HEK293 (cell line): ENCODE results near the gene NEK9.

ENCODE experiments used
- KLF1 ChIP-seq: fragments of 450-650 bp; formaldehyde crosslinking; IDR thresholded peaks from 2 replicates; pipeline ENCODE4 v1.5.1; 2016; ENCODE audit warnings: missing biosample characterization, missing genetic modification characterization
- OSR2 ChIP-seq: fragments of 450-650 bp; formaldehyde crosslinking; IDR thresholded peaks from 2 replicates; pipeline ENCODE4 v1.5.1; 2016; ENCODE audit warnings: missing biosample characterization, missing genetic modification characterization
- PRDM1 ChIP-seq: fragments of 450-650 bp; formaldehyde crosslinking; IDR thresholded peaks from 2 replicates; pipeline ENCODE4; 2016; ENCODE audit warnings: missing biosample characterization, missing genetic modification characterization
- SALL2 ChIP-seq: fragments of 450-650 bp; formaldehyde crosslinking; IDR thresholded peaks from 2 replicates; pipeline ENCODE4 v1.5.0; 2017; ENCODE audit warnings: missing biosample characterization, mild to moderate bottlenecking, missing genetic modification characterization, borderline replicate concordance
- SP7 ChIP-seq: fragments of 450-650 bp; formaldehyde crosslinking; IDR thresholded peaks from 2 replicates; pipeline ENCODE4 v1.5.1; 2016; ENCODE audit warnings: missing biosample characterization, missing genetic modification characterization
- WT1 ChIP-seq: fragments of 450-650 bp; formaldehyde crosslinking; IDR thresholded peaks from 2 replicates; pipeline ENCODE4 v1.5.1; 2016; ENCODE audit warnings: missing biosample characterization, missing genetic modification characterization
- ZBTB1 ChIP-seq: fragments of 450-650 bp; formaldehyde crosslinking; IDR thresholded peaks from 2 replicates; pipeline ENCODE4 v1.5.1; 2016; ENCODE audit warnings: missing biosample characterization, missing genetic modification characterization
- ZBTB17 ChIP-seq: fragments of 450-650 bp; formaldehyde crosslinking; IDR thresholded peaks from 2 replicates; pipeline ENCODE4 v1.5.1; 2016; ENCODE audit warnings: missing biosample characterization, missing genetic modification characterization
- ZFP3 ChIP-seq: fragments of 450-650 bp; formaldehyde crosslinking; IDR thresholded peaks from 2 replicates; pipeline ENCODE4 v1.5.1; 2016; ENCODE audit warnings: low read depth, missing biosample characterization, missing genetic modification characterization
- ZFP41 ChIP-seq: fragments of 450-650 bp; formaldehyde crosslinking; IDR thresholded peaks from 2 replicates; pipeline ENCODE4 v1.5.1; 2016; ENCODE audit warnings: missing biosample characterization, missing genetic modification characterization, borderline replicate concordance
- ZNF121 ChIP-seq: fragments of 450-650 bp; formaldehyde crosslinking; IDR thresholded peaks from 2 replicates; pipeline ENCODE4 v1.5.1; 2016; ENCODE audit warnings: missing biosample characterization, missing genetic modification characterization
- ZNF133 ChIP-seq: fragments of 450-650 bp; formaldehyde crosslinking; IDR thresholded peaks from 2 replicates; pipeline ENCODE4 v1.5.1; 2016; ENCODE audit warnings: missing biosample characterization, missing genetic modification characterization
- ZNF175 ChIP-seq: fragments of 450-650 bp; formaldehyde crosslinking; IDR thresholded peaks from 2 replicates; pipeline ENCODE4 v1.5.1; 2016; ENCODE audit warnings: missing biosample characterization, missing genetic modification characterization
- ZNF223 ChIP-seq: fragments of 450-650 bp; formaldehyde crosslinking; IDR thresholded peaks from 2 replicates; pipeline ENCODE4 v1.5.1; 2016; ENCODE audit warnings: missing biosample characterization, missing genetic modification characterization
- ZNF266 ChIP-seq: fragments of 450-650 bp; formaldehyde crosslinking; IDR thresholded peaks from 2 replicates; pipeline ENCODE4 v1.5.1; 2016; ENCODE audit warnings: missing biosample characterization, missing genetic modification characterization, low read depth
- ZNF274 ChIP-seq, 2 experiments: fragments of 200-500 bp in 1 of 2; fragments of 450-650 bp in 1 of 2; sonication (Bioruptor generic) in 1 of 2; formaldehyde crosslinking in 1 of 2; IDR thresholded peaks; 2 replicates each; pipeline versions ENCODE4 v1.5.1 to v1.6.1; 2014 to 2016; ENCODE audit warnings: borderline replicate concordance in 1 of 2, inconsistent platforms in 1 of 2, low read length in 1 of 2, missing biosample characterization in 1 of 2, missing genetic modification characterization in 1 of 2
- ZNF335 ChIP-seq: fragments of 450-650 bp; formaldehyde crosslinking; conservative IDR thresholded peaks from 2 replicates; pipeline ENCODE4 v1.5.1; 2016; ENCODE audit warnings: missing biosample characterization, missing genetic modification characterization
- ZNF350 ChIP-seq: fragments of 450-650 bp; formaldehyde crosslinking; IDR thresholded peaks from 2 replicates; pipeline ENCODE4 v1.5.0; 2017; ENCODE audit warnings: missing biosample characterization, mild to moderate bottlenecking, missing genetic modification characterization
- ZNF37A ChIP-seq: fragments of 450-650 bp; IDR thresholded peaks from 2 replicates; pipeline ENCODE4 v1.5.1; 2018; ENCODE audit warnings: missing biosample characterization, missing genetic modification characterization
- ZNF404 ChIP-seq: fragments of 450-650 bp; formaldehyde crosslinking; IDR thresholded peaks from 2 replicates; pipeline ENCODE4 v1.5.1; 2017; ENCODE audit warnings: missing biosample characterization, missing genetic modification characterization
- ZNF544 ChIP-seq: fragments of 450-650 bp; formaldehyde crosslinking; IDR thresholded peaks from 2 replicates; pipeline ENCODE4 v1.5.0; 2017; ENCODE audit warnings: missing biosample characterization, missing genetic modification characterization
- ZNF596 ChIP-seq: fragments of 450-650 bp; IDR thresholded peaks from 2 replicates; pipeline ENCODE4 v1.5.0; 2018; ENCODE audit warnings: missing biosample characterization, mild to moderate bottlenecking, missing genetic modification characterization, moderate library complexity
- ZNF610 ChIP-seq: fragments of 450-650 bp; formaldehyde crosslinking; IDR thresholded peaks from 2 replicates; pipeline ENCODE4 v1.5.1; 2016; ENCODE audit warnings: missing biosample characterization, missing genetic modification characterization, borderline replicate concordance
- ZNF621 ChIP-seq: fragments of 450-650 bp; formaldehyde crosslinking; IDR thresholded peaks from 2 replicates; pipeline ENCODE4 v1.5.1; 2017; ENCODE audit warnings: missing biosample characterization, missing genetic modification characterization
- ZNF623 ChIP-seq: fragments of 450-650 bp; formaldehyde crosslinking; IDR thresholded peaks from 2 replicates; pipeline ENCODE4 v1.5.1; 2016; ENCODE audit warnings: missing biosample characterization, missing genetic modification characterization
- ZNF629 ChIP-seq: fragments of 450-650 bp; formaldehyde crosslinking; IDR thresholded peaks from 2 replicates; pipeline ENCODE4 v1.5.1; 2017; ENCODE audit warnings: missing biosample characterization, missing genetic modification characterization
- ZNF660 ChIP-seq: fragments of 450-650 bp; IDR thresholded peaks from 2 replicates; pipeline ENCODE4 v1.5.1; 2018; ENCODE audit warnings: missing biosample characterization, mild to moderate bottlenecking, missing genetic modification characterization
- ZNF76 ChIP-seq: fragments of 450-650 bp; formaldehyde crosslinking; IDR thresholded peaks from 2 replicates; pipeline ENCODE4; 2016; ENCODE audit warnings: low read depth, missing biosample characterization, missing genetic modification characterization, borderline replicate concordance
- ZNF776 ChIP-seq: fragments of 450-650 bp; formaldehyde crosslinking; IDR thresholded peaks from 2 replicates; pipeline ENCODE4 v1.5.0; 2017; ENCODE audit warnings: missing biosample characterization, missing genetic modification characterization, borderline replicate concordance
- ZNF843 ChIP-seq: fragments of 450-650 bp; formaldehyde crosslinking; IDR thresholded peaks from 2 replicates; pipeline ENCODE4 v1.5.1; 2016; ENCODE audit warnings: missing biosample characterization, missing genetic modification characterization
- ZXDB ChIP-seq: fragments of 450-650 bp; formaldehyde crosslinking; IDR thresholded peaks from 2 replicates; pipeline ENCODE4 v1.5.1; 2016; ENCODE audit warnings: missing biosample characterization, missing genetic modification characterization
- TF ChIP-seq, protein P1 (sequence below): fragments of 450-650 bp; formaldehyde crosslinking; IDR thresholded peaks from 2 replicates; pipeline ENCODE4 v1.5.1; 2016; ENCODE audit warnings: missing biosample characterization, missing genetic modification characterization
- TF ChIP-seq, protein P2 (sequence below): fragments of 450-650 bp; formaldehyde crosslinking; IDR thresholded peaks from 2 replicates; pipeline ENCODE4 v1.5.1; 2016; ENCODE audit warnings: missing biosample characterization, missing genetic modification characterization
- TF ChIP-seq, protein P3 (sequence below): fragments of 450-650 bp; formaldehyde crosslinking; IDR thresholded peaks from 2 replicates; pipeline ENCODE4 v1.5.1; 2016; ENCODE audit warnings: missing biosample characterization, missing genetic modification characterization
- TF ChIP-seq, protein P4 (sequence below): fragments of 450-650 bp; formaldehyde crosslinking; IDR thresholded peaks from 2 replicates; pipeline ENCODE4 v1.5.1; 2016; ENCODE audit warnings: missing biosample characterization, missing genetic modification characterization

The NEK9 gene

DNA sequence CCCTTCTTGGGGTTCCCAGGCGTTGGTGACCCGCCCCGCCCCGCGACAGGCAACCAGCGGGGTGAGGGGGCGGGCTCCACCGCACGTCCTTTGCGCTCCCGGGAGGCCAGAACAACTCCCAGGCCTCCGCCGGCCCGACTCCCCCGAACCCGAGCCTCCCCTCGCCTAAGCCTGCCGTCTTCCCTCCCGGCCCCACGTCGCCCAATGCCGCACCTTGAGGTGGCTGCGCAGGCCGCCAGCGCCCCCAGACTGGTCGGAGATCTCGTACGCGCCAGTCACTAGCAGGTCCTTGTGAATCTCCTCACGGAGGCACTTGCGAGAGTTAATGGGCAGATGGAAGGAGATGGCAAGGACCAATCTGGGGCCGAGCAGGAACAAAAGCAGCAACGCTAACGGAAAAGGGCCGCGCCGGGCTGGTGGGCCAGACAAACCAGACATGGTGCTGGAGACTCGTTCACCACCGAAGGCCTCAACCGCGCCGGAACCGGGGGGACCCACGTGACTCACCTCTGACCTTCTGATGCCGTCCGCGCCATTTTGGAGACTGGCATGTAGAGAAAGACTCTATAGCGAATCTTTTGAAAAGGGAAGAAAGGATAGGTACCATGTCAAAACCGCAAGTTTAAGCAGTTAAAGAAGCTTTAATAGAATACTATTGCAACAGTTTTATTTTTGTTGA lies 49.4 kb upstream of the NEK9 start, which contains the start of gene TMED10 (continued):
- TF ChIP-seq ZNF596 (no peak), ZFP41 (no peak), OSR2 (tag by site-specific recombination) (no peak), ZBTB17 (tag by site-specific recombination) (peak; percentile 87), ZBTB1 (no peak), ZNF660 (tag by site-specific recombination) (no peak), ZNF266 (no peak), ZNF133 (tag by site-specific recombination) (no peak), ZNF350 (no peak), ZNF776 (tag by site-specific recombination) (no peak), ZFP3 (tag by site-specific recombination) (no peak), ZNF121 (tag by site-specific recombination) (no peak), ZNF843 (tag by site-specific recombination) (peak; percentile 44; the same call in 1 of the 2 replicates), ZNF223 (tag by site-specific recombination) (no peak), SP7 (tag by site-specific recombination) (peak; percentile 51; the same call in 1 of the 2 replicates), ZNF621 (tag by site-specific recombination) (no peak), ZNF274 (IDR thresholded peaks at IDR 0.05; ENCODE audit: low read length) (no peak), ZNF274 (tag by site-specific recombination; IDR thresholded peaks at IDR 0.05; ENCODE audit: borderline replicate concordance) (no peak), PRDM1 (tag by site-specific recombination) (no peak), ZNF37A (no peak), ZNF175 (tag by site-specific recombination) (no peak), WT1 (no peak), ZNF623 (tag by site-specific recombination) (no peak), KLF1 (tag by site-specific recombination) (peak; percentile 23; the same call in 1 of the 2 replicates), ZXDB (peak; percentile 75), ZNF610 (tag by site-specific recombination) (no peak), SALL2 (tag by site-specific recombination) (no peak), ZNF629 (peak; percentile 83; the same call in 1 of the 2 replicates), ZNF544 (tag by site-specific recombination) (no peak), ZNF404 (tag by site-specific recombination) (no peak), ZNF76 (peak; percentile 83), ZNF335 (tag by site-specific recombination) (peak; percentile 97)
- TF ChIP-seq, protein P1, sequence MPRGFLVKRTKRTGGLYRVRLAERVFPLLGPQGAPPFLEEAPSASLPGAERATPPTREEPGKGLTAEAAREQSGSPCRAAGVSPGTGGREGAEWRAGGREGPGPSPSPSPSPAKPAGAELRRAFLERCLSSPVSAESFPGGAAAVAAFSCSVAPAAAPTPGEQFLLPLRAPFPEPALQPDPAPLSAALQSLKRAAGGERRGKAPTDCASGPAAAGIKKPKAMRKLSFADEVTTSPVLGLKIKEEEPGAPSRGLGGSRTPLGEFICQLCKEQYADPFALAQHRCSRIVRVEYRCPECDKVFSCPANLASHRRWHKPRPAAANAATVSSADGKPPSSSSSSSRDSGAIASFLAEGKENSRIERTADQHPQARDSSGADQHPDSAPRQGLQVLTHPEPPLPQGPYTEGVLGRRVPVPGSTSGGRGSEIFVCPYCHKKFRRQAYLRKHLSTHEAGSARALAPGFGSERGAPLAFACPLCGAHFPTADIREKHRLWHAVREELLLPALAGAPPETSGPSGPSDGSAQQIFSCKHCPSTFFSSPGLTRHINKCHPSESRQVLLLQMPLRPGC (tag by site-specific recombination) = 0 out of 2 replicates have a peak, but pooled peaks have one; percentile 21
- TF ChIP-seq, protein P2, sequence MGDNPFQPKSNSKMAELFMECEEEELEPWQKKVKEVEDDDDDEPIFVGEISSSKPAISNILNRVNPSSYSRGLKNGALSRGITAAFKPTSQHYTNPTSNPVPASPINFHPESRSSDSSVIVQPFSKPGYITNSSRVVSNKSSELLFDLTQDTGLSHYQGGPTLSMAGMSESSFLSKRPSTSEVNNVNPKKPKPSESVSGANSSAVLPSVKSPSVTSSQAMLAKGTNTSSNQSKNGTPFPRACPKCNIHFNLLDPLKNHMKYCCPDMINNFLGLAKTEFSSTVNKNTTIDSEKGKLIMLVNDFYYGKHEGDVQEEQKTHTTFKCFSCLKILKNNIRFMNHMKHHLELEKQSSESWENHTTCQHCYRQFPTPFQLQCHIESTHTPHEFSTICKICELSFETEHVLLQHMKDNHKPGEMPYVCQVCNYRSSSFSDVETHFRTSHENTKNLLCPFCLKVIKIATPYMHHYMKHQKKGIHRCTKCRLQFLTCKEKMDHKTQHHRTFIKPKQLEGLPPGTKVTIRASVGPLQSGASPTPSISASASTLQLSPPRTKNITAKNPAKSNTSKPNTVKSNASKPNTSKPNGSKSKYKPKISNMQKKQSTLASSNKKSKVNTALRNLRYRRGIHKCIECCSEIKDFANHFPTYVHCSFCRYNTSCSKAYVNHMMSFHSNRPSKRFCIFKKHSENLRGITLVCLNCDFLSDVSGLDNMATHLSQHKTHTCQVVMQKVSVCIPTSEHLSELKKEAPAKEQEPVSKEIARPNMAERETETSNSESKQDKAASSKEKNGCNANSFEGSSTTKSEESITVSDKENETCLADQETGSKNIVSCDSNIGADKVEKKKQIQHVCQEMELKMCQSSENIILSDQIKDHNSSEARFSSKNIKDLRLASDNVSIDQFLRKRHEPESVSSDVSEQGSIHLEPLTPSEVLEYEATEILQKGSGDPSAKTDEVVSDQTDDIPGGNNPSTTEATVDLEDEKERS (tag by site-specific recombination) = no peak
- TF ChIP-seq, protein P3, sequence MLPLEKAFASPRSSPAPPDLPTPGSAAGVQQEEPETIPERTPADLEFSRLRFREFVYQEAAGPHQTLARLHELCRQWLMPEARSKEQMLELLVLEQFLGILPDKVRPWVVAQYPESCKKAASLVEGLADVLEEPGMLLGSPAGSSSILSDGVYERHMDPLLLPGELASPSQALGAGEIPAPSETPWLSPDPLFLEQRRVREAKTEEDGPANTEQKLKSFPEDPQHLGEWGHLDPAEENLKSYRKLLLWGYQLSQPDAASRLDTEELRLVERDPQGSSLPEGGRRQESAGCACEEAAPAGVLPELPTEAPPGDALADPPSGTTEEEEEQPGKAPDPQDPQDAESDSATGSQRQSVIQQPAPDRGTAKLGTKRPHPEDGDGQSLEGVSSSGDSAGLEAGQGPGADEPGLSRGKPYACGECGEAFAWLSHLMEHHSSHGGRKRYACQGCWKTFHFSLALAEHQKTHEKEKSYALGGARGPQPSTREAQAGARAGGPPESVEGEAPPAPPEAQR (tag by site-specific recombination) = no peak
- TF ChIP-seq, protein P4, sequence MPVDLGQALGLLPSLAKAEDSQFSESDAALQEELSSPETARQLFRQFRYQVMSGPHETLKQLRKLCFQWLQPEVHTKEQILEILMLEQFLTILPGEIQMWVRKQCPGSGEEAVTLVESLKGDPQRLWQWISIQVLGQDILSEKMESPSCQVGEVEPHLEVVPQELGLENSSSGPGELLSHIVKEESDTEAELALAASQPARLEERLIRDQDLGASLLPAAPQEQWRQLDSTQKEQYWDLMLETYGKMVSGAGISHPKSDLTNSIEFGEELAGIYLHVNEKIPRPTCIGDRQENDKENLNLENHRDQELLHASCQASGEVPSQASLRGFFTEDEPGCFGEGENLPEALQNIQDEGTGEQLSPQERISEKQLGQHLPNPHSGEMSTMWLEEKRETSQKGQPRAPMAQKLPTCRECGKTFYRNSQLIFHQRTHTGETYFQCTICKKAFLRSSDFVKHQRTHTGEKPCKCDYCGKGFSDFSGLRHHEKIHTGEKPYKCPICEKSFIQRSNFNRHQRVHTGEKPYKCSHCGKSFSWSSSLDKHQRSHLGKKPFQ (tag by site-specific recombination) = peak; percentile 17; the same call in 1 of the 2 replicates
